HepG2 (cell line): ENCODE data around the gene GLIS2. TPM values are rescaled to one million over a fixed set of nuclear protein-coding genes. Genes with fewer than 3 reads are reported as not detected.
A peak's percentile ranks its signal among the peaks of the same experiment; 100 is the strongest.

Experiments used
- ARID4A ChIP-seq: sonication (generic); formaldehyde crosslinking; IDR thresholded peaks from 2 replicates; pipeline ENCODE4 v1.5.0; 2020; ENCODE audit warnings: mild to moderate bottlenecking, missing genetic modification reagents, borderline replicate concordance
- CBX1 ChIP-seq: IDR thresholded peaks from one replicate; pipeline ENCODE4 v1.6.1; 2016; ENCODE audit warnings: antibody characterized with exemption, low read depth
- DPF2 ChIP-seq: sonication (generic); formaldehyde crosslinking; IDR thresholded peaks from 2 replicates; pipeline ENCODE4 v1.4.0; 2020; ENCODE audit warnings: mild to moderate bottlenecking, low read depth, missing genetic modification reagents, borderline replicate concordance
- FOXC1 ChIP-seq: sonication (generic); formaldehyde crosslinking; IDR thresholded peaks from 2 replicates; pipeline ENCODE4 v1.8.0; 2022; ENCODE audit warnings: mild to moderate bottlenecking, missing genetic modification reagents, borderline replicate concordance
- FOXP1 ChIP-seq, 2 experiments: fragments of 450-650 bp in 1 of 2; IDR thresholded peaks; 2 replicates each; pipeline ENCODE4 v1.6.1; 2017 to 2018; ENCODE audit warnings: antibody characterized with exemption in 1 of 2
- KLF16 ChIP-seq, 2 experiments: sonication (generic) in 1 of 2; formaldehyde crosslinking in 1 of 2; IDR thresholded peaks; 2 replicates each; pipeline versions ENCODE4 v1.6.1 to v1.8.0; 2016 to 2023; ENCODE audit warnings: missing genetic modification reagents in 2 of 2, missing compliant biosample characterization in 1 of 2
- PAXIP1 ChIP-seq: sonication (generic); formaldehyde crosslinking; conservative IDR thresholded peaks from 2 replicates; pipeline ENCODE4 v1.4.0; 2020; ENCODE audit warnings: mild to moderate bottlenecking, missing genetic modification reagents, moderate library complexity
- SMAD1 ChIP-seq: sonication (generic); formaldehyde crosslinking; IDR thresholded peaks from 2 replicates; pipeline ENCODE4 v1.4.0; 2020; ENCODE audit warnings: missing genetic modification reagents, low read depth, mild to moderate bottlenecking, borderline replicate concordance
- ZBTB42 ChIP-seq: sonication (generic); formaldehyde crosslinking; IDR thresholded peaks from 2 replicates; pipeline ENCODE4 v1.5.0; 2020; ENCODE audit warnings: mild to moderate bottlenecking, missing genetic modification reagents
- ZFP1 ChIP-seq: IDR thresholded peaks from 2 replicates; pipeline ENCODE4 v1.6.1; 2016
- ZNF10 ChIP-seq: sonication (generic); formaldehyde crosslinking; IDR thresholded peaks from 2 replicates; pipeline ENCODE4 v1.4.0; 2020; ENCODE audit warnings: mild to moderate bottlenecking, low read depth, missing genetic modification reagents, borderline replicate concordance
- ZNF878 ChIP-seq: sonication (generic); formaldehyde crosslinking; IDR thresholded peaks from 2 replicates; pipeline ENCODE4 v1.8.1; 2023; ENCODE audit warnings: mild to moderate bottlenecking, missing genetic modification reagents, moderate library complexity
- ZSCAN20 ChIP-seq: sonication (generic); formaldehyde crosslinking; IDR thresholded peaks from 2 replicates; pipeline ENCODE4 v1.4.0; 2020; ENCODE audit warnings: missing genetic modification reagents, mild to moderate bottlenecking, borderline replicate concordance
- polyA plus RNA-seq, 8 experiments: library from polyadenylated mRNA; depleted of rRNA in 3 of 8; stranded (reverse) in 7 of 8; unstranded in 1 of 8; fragments of >200 nt; fragmentation: Illumina TruSeq in 4 of 8; extraction: Trizol in 4 of 8; gene quantifications; 2 replicates each; pipeline versions ENCODE4 v1.2.1 to v1.2.3, GENCODE V29; 2011 to 2016; ENCODE audit warnings: low read depth in 4 of 8, missing spikeins in 1 of 8, mixed read lengths in 1 of 8; ENCODE audit not compliant: insufficient read depth in 1 of 8
- total RNA-seq, 5 experiments: library from RNA; depleted of rRNA; stranded (reverse); fragments of >200 nt; fragmentation: Illumina TruSeq; extraction: Trizol; gene quantifications; 2 replicates each; pipeline ENCODE4 v1.2.3, GENCODE V29; 2016; ENCODE audit warnings: low read depth in 1 of 5
- TF ChIP-seq, protein P1 (sequence below): sonication (generic); formaldehyde crosslinking; IDR thresholded peaks from 2 replicates; pipeline ENCODE4 v1.4.0; 2020; ENCODE audit warnings: missing genetic modification reagents, mild to moderate bottlenecking, borderline replicate concordance
- TF ChIP-seq, protein P2 (sequence below): IDR thresholded peaks from 2 replicates; pipeline ENCODE4 v1.6.1; 2016; ENCODE audit warnings: mild to moderate bottlenecking

Gene GLIS2
- total and polyA plus RNA-seq, 2 of the 13 experiments (the other 11 are each of a cell fraction or from before 2014, with no cell fraction given), result 0.28 to 0.29 TPM

DNA sequence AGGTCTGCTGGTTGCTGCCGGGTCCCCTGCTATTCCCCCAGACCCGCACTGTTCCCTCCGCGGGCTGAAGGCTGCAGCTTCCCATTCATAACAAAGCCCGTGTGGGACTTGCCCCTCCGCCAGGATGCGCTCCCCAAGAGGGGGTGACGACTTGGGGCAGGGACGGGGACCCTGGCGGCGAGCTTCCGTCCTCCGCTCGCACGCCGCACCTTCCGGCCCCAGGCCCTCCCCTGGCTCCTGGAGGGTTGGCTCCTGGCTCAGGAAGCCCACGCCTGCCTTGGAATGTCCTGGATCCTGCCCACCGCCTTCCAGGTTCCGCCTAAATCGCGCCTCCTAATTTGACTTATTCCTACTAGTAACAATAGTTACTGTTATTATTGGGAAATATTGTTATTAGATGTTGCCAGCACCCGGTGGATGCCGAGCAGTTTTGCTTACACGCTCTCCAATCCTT is 42.0 kb upstream of the GLIS2 start (continued):
- TF ChIP-seq, protein P1, sequence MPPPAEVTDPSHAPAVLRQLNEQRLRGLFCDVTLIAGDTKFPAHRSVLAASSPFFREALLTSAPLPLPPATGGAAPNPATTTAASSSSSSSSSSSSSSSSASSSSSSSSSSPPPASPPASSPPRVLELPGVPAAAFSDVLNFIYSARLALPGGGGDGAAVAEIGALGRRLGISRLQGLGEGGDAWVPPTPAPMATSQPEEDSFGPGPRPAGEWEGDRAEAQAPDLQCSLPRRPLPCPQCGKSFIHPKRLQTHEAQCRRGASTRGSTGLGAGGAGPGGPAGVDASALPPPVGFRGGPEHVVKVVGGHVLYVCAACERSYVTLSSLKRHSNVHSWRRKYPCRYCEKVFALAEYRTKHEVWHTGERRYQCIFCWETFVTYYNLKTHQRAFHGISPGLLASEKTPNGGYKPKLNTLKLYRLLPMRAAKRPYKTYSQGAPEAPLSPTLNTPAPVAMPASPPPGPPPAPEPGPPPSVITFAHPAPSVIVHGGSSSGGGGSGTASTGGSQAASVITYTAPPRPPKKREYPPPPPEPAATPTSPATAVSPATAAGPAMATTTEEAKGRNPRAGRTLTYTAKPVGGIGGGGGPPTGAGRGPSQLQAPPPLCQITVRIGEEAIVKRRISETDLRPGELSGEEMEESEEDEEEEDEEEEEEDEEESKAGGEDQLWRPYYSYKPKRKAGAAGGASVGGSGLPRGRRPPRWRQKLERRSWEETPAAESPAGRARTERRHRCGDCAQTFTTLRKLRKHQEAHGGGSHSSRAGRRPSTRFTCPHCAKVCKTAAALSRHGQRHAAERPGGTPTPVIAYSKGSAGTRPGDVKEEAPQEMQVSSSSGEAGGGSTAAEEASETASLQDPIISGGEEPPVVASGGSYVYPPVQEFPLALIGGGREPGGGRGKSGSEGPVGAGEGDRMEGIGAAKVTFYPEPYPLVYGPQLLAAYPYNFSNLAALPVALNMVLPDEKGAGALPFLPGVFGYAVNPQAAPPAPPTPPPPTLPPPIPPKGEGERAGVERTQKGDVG, result 0 out of 2 replicates have a peak, but pooled peaks have one; percentile 22
- TF ChIP-seq ZBTB42, result no peak
- no peak for TF ChIP-seq ZNF10 (CRISPR knock-in tag)
- no peak for TF ChIP-seq FOXP1 (IDR thresholded peaks at IDR 0.05)
- no peak for TF ChIP-seq FOXP1 (CRISPR knock-in tag; IDR thresholded peaks at IDR 0.05)
- no peak for TF ChIP-seq PAXIP1 (CRISPR knock-in tag)
- TF ChIP-seq ZNF878 (CRISPR knock-in tag), result no peak
- TF ChIP-seq SMAD1, result no peak
- peak; percentile 34 for TF ChIP-seq ARID4A (CRISPR knock-in tag)
- TF ChIP-seq FOXC1 (CRISPR knock-in tag), result peak; percentile 52; the same call in 1 of the 2 replicates
- TF ChIP-seq ZSCAN20 (CRISPR knock-in tag), result no peak
- TF ChIP-seq KLF16 (CRISPR knock-in tag; IDR thresholded peaks at IDR 0.05), result 0 out of 4 replicates have a peak, but pooled peaks of 1 of the 2 experiments have one; percentile 8
- TF ChIP-seq DPF2 (CRISPR knock-in tag), result no peak
- no peak for TF ChIP-seq CBX1
- TF ChIP-seq ZFP1 (CRISPR knock-in tag), result no peak
- TF ChIP-seq, protein P2, sequence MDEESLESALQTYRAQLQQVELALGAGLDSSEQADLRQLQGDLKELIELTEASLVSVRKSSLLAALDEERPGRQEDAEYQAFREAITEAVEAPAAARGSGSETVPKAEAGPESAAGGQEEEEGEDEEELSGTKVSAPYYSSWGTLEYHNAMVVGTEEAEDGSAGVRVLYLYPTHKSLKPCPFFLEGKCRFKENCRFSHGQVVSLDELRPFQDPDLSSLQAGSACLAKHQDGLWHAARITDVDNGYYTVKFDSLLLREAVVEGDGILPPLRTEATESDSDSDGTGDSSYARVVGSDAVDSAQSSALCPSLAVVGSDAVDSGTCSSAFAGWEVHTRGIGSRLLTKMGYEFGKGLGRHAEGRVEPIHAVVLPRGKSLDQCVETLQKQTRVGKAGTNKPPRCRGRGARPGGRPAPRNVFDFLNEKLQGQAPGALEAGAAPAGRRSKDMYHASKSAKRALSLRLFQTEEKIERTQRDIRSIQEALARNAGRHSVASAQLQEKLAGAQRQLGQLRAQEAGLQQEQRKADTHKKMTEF (CRISPR knock-in tag), result peak; percentile 11; the same call in 1 of the 2 replicates
